HG03045 (cell line): ENCODE measurements around the gene DEFB115.
"Not testable (repeated sequence)": the region's sequence is repeated elsewhere in the genome, so short reads cannot be mapped to it uniquely, and the experiment has no call there.

Source experiments
- ATAC-seq: cut with Tn5 transposase; IDR thresholded peaks from one replicate; pipeline ENCODE4 v1.9.1; 2021; ENCODE audit warnings: mild to moderate bottlenecking, moderate library complexity; ENCODE audit not compliant: unreplicated experiment

Gene DEFB115, protein sequence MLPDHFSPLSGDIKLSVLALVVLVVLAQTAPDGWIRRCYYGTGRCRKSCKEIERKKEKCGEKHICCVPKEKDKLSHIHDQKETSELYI

DNA sequence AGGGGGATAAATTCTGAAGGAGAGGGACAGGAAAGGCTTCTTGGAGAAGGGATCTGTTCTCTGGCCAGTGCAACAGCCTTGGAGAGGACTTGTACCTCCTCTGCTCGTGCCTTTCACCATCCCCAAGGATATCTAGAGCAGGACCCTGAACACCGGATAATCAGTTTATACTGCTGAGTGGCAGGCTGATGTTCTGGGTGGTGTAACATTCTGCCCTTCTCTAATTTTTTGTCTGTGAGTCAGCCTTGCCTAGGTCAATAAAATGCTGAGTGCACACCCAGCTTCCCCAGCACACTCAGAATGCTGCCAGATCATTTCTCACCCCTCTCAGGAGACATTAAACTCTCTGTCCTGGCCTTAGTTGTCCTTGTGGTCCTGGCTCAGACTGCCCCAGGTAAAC is at the start of gene DEFB115:
Gene DEFB115 (plus strand): TSS at position 301 of the 400 bp plus-strand sequence. CDS start 0 bp downstream, at position 301.
- ATAC-seq: no peak

DNA sequence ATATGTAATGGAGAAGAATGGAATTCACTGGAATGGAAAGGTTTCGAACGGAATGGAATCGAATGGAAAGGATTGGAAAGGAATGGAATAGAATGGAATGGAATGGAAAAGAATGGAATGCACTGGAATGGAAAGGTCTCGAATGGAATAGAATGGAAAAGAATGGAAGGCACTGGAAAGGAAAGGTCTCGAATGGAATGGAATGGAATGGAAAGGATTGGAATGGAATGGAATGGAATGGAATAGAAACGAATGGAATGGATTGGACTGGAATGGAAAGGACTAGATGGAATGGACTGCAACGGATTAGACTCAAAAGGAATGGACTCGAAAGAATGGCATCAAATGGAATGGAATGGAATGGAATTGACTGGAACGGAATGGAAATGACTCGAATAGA is 20.5 kb upstream of the DEFB115 start:
- no peak for ATAC-seq

DNA sequence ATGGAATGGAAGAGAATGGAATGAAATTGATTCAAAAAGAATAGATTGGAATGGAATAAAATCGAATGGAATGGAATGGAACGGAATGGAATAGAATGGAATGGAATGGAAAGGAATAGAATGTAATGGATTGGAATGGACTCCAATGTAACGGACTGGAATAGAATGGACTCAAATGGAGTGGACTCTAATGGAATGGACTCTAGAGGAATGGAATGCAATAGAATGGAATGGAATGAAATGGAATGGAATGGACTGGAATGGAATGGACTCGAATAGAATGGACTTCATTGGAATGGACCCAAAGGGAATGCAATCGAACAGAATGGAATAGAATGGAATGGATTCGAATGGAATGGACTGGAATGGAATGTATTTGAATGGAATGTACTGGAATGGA is 19.7 kb upstream of the DEFB115 start:
- ATAC-seq: no peak

DNA sequence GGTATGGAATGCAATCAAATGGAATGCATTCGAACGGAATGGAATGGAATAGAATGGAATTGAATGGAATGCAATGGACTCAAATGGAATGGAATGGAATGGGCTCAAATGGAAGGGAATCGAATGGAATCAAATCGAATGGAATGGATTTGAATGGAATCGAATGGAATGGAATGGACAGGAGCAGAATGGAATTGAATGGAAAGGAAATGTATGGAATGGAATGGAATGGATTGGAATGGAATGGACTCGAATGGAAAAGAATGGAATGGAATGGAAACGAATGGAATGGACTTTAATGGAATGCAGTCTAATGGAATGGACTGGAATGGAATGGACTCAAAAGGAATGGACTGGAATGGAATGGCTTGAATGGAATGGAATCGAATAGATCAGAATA is 18.3 kb upstream of the DEFB115 start:
- no peak for ATAC-seq

DNA sequence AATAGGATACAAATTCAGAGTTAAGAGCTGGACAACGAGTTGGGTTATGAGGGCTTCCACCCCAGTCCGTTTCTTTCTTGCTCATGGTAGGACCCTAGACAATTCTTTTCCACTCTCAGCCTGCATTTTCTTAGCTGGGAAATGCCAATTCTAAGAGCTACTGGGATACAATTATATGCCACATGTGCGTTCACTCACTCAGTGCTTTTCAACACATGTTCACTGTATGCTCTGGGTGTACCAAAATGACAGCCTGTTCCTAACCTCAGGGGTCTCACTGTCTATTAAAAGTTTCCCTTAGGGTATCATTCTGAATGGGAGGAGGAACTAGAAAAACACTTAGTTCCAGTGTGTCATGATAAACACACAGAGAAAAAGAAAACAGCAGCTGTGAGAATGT is 505 bp upstream of the DEFB115 start:
- ATAC-seq: no peak

DNA sequence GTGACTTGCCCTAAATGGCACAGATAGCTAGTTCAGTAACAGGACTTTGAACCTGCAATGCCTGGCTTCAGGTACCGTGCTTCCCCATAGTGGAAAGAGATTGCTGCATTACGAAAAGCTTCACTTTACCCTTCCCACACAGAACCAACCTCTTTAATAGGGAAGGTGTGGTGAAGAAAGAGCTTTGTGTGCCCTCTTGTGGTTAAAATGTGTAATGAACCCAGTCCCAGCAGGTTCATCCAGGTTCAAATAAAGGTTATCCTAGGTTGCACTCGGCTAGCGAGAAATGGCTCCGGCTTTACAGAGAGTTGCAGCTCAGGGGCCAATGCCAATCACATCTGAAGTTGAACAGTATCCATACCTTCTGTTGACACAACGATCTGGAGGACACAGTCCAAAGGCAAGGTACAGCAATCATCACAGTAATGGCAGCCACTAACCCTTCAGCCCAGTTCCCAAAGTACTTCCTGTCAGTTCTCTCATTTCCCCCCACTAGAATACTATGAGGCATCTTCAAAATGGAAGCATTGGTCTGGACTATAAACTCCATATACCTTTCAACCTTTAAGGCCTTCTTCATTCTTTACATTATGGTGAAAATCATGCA is 3.0 kb downstream of the DEFB115 start:
- ATAC-seq: no peak

DNA sequence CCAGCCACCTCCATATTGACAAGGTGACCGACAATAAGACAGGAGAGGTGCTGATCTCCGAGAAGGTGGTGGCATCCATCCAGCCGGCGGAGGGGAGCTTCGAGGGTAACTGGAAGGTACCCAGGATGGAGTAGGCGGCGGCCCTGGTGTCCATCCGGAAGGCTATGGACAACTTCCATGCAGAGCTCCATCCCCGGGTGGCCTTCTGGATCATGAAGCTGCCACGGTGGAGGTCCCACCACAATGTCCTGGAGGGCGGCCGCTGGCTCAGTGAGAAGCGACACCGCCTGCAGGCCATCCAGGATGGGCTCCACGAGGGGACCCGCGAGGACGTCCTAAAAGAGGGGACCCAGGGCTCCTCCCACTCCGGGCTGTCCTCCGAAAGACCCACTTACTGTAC is 17.0 kb downstream of the DEFB115 start:
- no peak for ATAC-seq

DNA sequence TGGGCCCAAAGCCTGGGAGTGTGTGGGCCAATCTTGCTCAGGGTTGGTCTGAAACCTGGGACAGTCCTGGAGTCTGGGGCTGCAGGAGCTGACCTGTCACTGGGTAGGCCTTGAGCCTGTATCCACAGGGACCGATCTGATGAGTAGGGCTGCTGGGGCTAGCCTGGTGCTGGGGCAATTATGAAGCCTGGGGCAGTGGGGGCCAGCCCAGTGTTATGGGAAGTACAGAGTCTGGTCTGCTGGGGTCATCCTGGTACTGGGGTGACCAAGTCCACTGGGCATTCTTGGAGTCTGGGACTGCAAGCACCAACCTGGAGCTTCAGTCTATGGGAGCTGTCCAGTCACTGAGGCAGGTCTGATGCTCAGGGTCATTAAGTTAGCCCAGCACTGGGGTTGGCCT is 20.7 kb downstream of the DEFB115 start:
- ATAC-seq: no peak

DNA sequence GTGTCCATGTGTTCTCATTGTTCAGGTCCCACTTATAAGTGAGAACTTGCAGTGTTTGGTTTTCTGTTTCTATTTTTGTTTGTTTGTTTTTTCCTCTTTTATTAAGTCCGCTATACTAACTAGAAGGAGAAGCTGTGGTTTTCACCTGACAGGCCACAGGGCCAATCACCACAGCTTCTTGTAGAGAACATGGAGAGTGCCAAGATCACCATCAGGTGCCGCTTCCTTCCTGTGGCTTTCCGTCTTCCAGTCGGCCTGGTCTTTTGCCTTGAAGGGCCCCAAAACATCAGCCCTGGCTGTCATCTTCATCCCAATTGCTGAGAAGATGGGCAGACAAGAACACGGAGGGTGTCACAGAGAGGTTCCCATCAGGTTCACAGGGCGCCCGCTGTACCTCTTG is 27.5 kb downstream of the DEFB115 start:
- not testable (repeated sequence) for ATAC-seq

DNA sequence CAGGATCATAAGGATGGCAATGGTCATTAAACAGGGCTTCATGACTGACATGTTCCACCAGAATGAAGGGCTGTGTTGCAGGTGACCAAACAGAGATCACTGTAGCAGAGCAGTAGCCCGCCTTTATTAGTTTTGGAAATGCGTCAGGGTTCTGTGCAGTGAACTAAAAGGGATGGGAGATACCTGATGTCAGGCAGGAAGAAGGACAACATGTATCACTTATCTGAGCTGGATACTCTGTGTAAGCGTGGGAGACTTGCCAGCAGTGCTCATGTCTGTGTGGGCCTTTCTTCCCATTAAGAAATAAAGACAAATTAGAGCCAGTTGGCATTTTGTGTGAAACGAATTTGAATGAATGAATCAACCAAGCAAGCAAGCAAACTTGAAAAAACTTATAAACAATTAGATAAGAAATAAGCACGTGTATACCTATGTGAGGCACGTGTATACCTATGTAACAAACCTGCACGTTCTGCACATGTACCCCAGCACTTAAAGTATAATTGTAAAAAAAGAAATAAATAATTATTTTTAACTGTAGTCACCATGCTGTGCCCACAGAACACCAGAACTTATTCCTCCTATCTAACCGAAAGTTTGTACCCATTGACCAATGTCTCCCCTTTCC is 51.2 kb downstream of the DEFB115 start, which contains the start of gene DEFB116:
Gene DEFB116 (minus strand): TSS at position 51 of the 628 bp plus-strand sequence. CDS start 0 bp downstream, at position 51.
- no peak for ATAC-seq
